ENCODE data around the gene CRYBG3. TPM values are rescaled to one million over a fixed set of nuclear protein-coding genes. Genes with fewer than 3 reads are reported as not detected.

Gene CRYBG3
- total RNA-seq, 4 donors from 2014 or later = 18.7 to 23.5 (median 21.1) TPM

- Histone ChIP-seq H3K36me3 (no peaks in the 10 kb centered on the region), H3K4me3 (no peak overlapping the region), H3K27ac (replicated peaks in 1 of 4) (no peak overlapping the region), H3K4me1 (peaks cover 0 to 5% (median 0%) of the 10 kb centered on the region in 4 donors), H3K27me3 (no peaks in the 10 kb centered on the region), H3K9me3 (no peaks in the 10 kb centered on the region)
- TF ChIP-seq POLR2AphosphoS5 (IDR thresholded peaks at IDR 0.05) = no peak
- TF ChIP-seq EP300 (IDR thresholded peaks at IDR 0.05) = no peak
- no peak for TF ChIP-seq POLR2A (IDR thresholded peaks at IDR 0.05; ENCODE audit: low read depth)
- TF ChIP-seq, protein P1, sequence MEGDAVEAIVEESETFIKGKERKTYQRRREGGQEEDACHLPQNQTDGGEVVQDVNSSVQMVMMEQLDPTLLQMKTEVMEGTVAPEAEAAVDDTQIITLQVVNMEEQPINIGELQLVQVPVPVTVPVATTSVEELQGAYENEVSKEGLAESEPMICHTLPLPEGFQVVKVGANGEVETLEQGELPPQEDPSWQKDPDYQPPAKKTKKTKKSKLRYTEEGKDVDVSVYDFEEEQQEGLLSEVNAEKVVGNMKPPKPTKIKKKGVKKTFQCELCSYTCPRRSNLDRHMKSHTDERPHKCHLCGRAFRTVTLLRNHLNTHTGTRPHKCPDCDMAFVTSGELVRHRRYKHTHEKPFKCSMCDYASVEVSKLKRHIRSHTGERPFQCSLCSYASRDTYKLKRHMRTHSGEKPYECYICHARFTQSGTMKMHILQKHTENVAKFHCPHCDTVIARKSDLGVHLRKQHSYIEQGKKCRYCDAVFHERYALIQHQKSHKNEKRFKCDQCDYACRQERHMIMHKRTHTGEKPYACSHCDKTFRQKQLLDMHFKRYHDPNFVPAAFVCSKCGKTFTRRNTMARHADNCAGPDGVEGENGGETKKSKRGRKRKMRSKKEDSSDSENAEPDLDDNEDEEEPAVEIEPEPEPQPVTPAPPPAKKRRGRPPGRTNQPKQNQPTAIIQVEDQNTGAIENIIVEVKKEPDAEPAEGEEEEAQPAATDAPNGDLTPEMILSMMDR (IDR thresholded peaks at IDR 0.05) = no peak
- 93% methylated on average over 2 of the region's 2 CpGs for WGBS
- intact Hi-C loops (cut with DNase I) = no loop called here
- DNase-seq (ENCODE audit: extremely low spot score) = no peak
Observed at GRCh38 chr3:97992547-97993173, 170.8 kb downstream of the CRYBG3 start.

GRCh38 chr3:97993526-97993925 lies 171.7 kb downstream of the CRYBG3 start:
- Histone ChIP-seq H3K36me3 (no peaks in the 10 kb centered on the region), H3K4me3 (no peak overlapping the region), H3K4me1 (peaks cover 0 to 5% (median 0%) of the 10 kb centered on the region in 4 donors), H3K27ac (replicated peaks in 1 of 4) (no peak overlapping the region), H3K9me3 (no peaks in the 10 kb centered on the region), H3K27me3 (no peaks in the 10 kb centered on the region)
- intact Hi-C loops (cut with DNase I) = no loop called here
- WGBS = 78% methylated on average over 2 of the region's 2 CpGs
- no peak for TF ChIP-seq EP300 (IDR thresholded peaks at IDR 0.05)
- TF ChIP-seq, protein P1 (IDR thresholded peaks at IDR 0.05) = no peak
- no peak for TF ChIP-seq POLR2A (IDR thresholded peaks at IDR 0.05; ENCODE audit: low read depth)
- TF ChIP-seq POLR2AphosphoS5 (IDR thresholded peaks at IDR 0.05) = no peak
- no peak for DNase-seq (ENCODE audit: extremely low spot score)

- no peaks in the 10 kb centered on the region for H3K27me3 ChIP-seq
- intact Hi-C loops (cut with DNase I) = no loop called here
- 89% methylated on average over 2 of the region's 2 CpGs for WGBS
- H3K36me3 ChIP-seq = no peaks in the 10 kb centered on the region
- TF ChIP-seq EP300 (IDR thresholded peaks at IDR 0.05) = no peak
- TF ChIP-seq, protein P1 (IDR thresholded peaks at IDR 0.05) = no peak
- TF ChIP-seq POLR2A (IDR thresholded peaks at IDR 0.05; ENCODE audit: low read depth) = no peak
- no peak for TF ChIP-seq POLR2AphosphoS5 (IDR thresholded peaks at IDR 0.05)
- H3K4me1 ChIP-seq = peaks cover 0 to 5% (median 0%) of the 10 kb centered on the region in 4 donors
- no peak overlapping the region for H3K27ac ChIP-seq (replicated peaks in 1 of 4)
- H3K4me3 ChIP-seq = no peak overlapping the region
- H3K9me3 ChIP-seq = no peaks in the 10 kb centered on the region
- DNase-seq (ENCODE audit: extremely low spot score) = no peak
Observed at GRCh38 chr3:97994328-97994945, 172.6 kb downstream of the CRYBG3 start.

Other genes with a start within 250 kb of the CRYBG3 start
- gene ARL6, start 57.3 kb upstream of the CRYBG3 start, total RNA-seq = 10 to 100 TPM in 1 of 4 donors, 1 to 10 TPM in 3; 4.5 to 13.2 (median 9.1) TPM
- gene RIOX2, start 150.4 kb downstream of the CRYBG3 start, total RNA-seq = 10 to 100 TPM; 19.5 to 24.2 (median 21.7) TPM
- gene GABRR3, start 213.3 kb downstream of the CRYBG3 start, total RNA-seq = not detected